Pancreas (tissue), 10 donors: ENCODE results near the gene ANO4. TPM values are rescaled to one million over a fixed set of nuclear protein-coding genes. Genes with fewer than 3 reads are reported as not detected.
A peak's percentile ranks its signal among the peaks of the same experiment; 100 is the strongest.
"Not testable (repeated sequence)": the region's sequence is repeated elsewhere in the genome, so short reads cannot be mapped to it uniquely, and the experiment has no call there.

ENCODE experiments used
- ATAC-seq, 4 donors: fragments of 200-7000 bp; cut with Tn5 transposase; one replicate each; pipeline versions ENCODE4 v1.8.0 to v1.9.1; 2020; ENCODE audit warnings: mild to moderate bottlenecking in 4 of 4, moderate library complexity in 4 of 4
- DNase-seq, 6 donors: peaks; one replicate each; pipeline ENCODE4 v3.0.0-alpha.2; 2020
- FAIRE-seq: peaks from 2 replicates; lab custom pipeline; 2012; peaks lifted over from hg19 to GRCh38; lab: Jason Lieb, UNC
- H3K27ac ChIP-seq, 4 donors: fragments of 200-600 bp; sonication (generic); 1 replicate in 3 of 4; 2 replicates in 1 of 4; pipeline versions ENCODE4 v1.5.0 to v1.8.0; 2020
- H3K27me3 ChIP-seq, 4 donors: fragments of 200-600 bp; one replicate each; pipeline ENCODE4 v1.8.0; 2021
- H3K36me3 ChIP-seq, 3 donors: fragments of 200-600 bp; sonication (generic) in 1 of 3; one replicate each; pipeline versions ENCODE4 v1.5.0 to v1.8.0; 2020 to 2021
- H3K4me1 ChIP-seq, 3 donors: fragments of 200-600 bp; one replicate each; pipeline ENCODE4 v1.8.0; 2021
- H3K4me3 ChIP-seq, 4 donors: fragments of 200-600 bp; sonication (generic) in 2 of 4; one replicate each; pipeline versions ENCODE4 v1.5.0 to v1.8.0; 2020 to 2021
- H3K9me3 ChIP-seq, 4 donors: fragments of 200-600 bp; one replicate each; pipeline ENCODE4 v1.8.0; 2021
- WGBS, 2 donors: extraction: QIAGEN DNeasy Blood & Tissue Kit; methylation state at CpG; one replicate each; pipeline ENCODE4 v1.1.7; 2013; 5-methylcytosine and 5-hydroxymethylcytosine counted together
- intact Hi-C, 3 donors: fragments of 100-400 bp; cut with DNase I; formaldehyde crosslinking; loops; one replicate each; pipeline versions ENCODE4 v1.11.1 to v1.14.2; 2022
- polyA plus RNA-seq, 2 donors: library from polyadenylated mRNA; stranded (reverse); fragments of 200-250 nt; gene quantifications; one replicate each; pipeline ENCODE4 v1.2.3, GENCODE V29; 2013
- total RNA-seq, 6 donors: library from RNA; stranded (reverse); fragmentation: NEBNext Ultra II Directional in 4 of 6; extraction: Animal tissue kit (Norgen Biotek cat#: 25700) in 4 of 6; gene quantifications; one replicate each; pipeline versions ENCODE4 v1.2.1 to v1.2.4, GENCODE V29; 2021 to 2023
- TF ChIP-seq, protein P1 (sequence below), 4 donors: fragments of 200-600 bp; sonication (generic) in 3 of 4; IDR thresholded peaks; one replicate each; pipeline versions ENCODE4 v1.5.0 to v1.8.0; 2021; ENCODE audit warnings: antibody characterized with exemption in 4 of 4
- donor health status: healthy with polysubstance abuse.
- donor health status: DM: no; HTN: no; CAD: no; lungs with moderate emphysema.
- donor health status: DM: no; HTN: no; CAD: no.
- donor health status: control.
- donor health status: control.
- donor health status: Bipolar disorder and iron deficiency.
- donor health status: DM: yes; HTN: yes; CAD: no.
- donor health status: DM: no; HTN: no; CAD: no.
- donor health status: DM: no; HTN: no; CAD: no.
- donor health status: DM: yes; HTN: yes; CAD: no.

ANO4 gene
- total and polyA plus RNA-seq, 8 donors, result 0.14 to 2.1 (median 0.28) TPM; not detected in 1

DNA sequence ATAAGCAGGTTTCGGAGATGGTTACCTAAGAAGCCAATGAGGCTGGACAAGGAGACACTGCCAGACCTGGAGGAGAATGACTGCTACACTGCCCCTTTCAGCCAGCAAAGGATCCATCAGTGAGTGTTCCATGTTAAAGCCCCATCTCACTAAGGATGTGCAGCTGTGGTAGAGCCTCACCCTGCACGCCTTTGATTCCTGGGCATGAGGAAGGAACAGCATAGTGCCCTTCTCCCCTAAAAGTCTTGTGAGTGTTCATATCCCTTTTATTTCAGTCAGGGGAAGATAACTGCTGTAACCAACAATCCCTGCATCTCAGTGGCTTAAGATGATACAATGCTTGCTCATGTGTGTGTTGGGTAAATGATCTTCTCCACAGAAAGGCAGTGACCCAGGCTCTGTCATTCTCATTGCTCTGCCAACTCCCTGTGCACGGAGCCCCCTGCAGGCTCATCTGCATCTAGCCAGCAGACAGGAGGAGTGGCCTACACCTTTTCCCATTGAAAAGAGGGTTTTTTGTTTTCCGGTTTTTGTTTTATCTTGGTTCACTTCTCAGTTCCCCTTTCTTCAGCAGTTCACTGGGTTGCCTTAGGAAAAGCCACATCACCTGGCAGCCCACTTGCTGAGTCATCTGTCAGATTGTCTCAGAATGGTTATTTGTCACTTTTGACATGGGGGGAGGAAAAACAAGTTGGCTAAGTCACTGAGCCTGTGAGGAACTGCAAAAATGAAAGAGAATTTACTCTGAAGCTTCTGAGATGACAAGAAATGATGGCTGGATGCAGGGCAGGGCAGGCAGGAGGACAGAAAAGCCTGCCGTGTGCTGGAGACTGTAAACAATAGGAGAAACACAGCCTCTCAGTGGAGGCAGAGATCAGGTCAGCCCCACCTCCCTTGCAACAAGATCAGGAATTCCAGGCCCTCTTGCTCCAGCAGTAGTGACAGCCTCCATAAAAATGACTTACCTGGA, 193.3 kb downstream of the ANO4 start:
- intact Hi-C loops, result no loop called here
- no peaks in the 10 kb centered on the region for H3K9me3 ChIP-seq
- no peaks in the 10 kb centered on the region for H3K27me3 ChIP-seq
- ATAC-seq (peak; percentile 45 to 89 (median 77)), FAIRE-seq (no peak), DNase-seq (peak in 4 of 6 donors; percentile 26 to 37 (median 30))
- WGBS, 2 donors, result 32 to 37% methylated on average over 5 of the region's 5 CpGs
- H3K4me1 ChIP-seq, result no peaks in the 10 kb centered on the region
- no peak overlapping the region for H3K27ac ChIP-seq
- H3K36me3 ChIP-seq, result no peaks in the 10 kb centered on the region
- H3K4me3 ChIP-seq, result no peak overlapping the region
- TF ChIP-seq, protein P1, sequence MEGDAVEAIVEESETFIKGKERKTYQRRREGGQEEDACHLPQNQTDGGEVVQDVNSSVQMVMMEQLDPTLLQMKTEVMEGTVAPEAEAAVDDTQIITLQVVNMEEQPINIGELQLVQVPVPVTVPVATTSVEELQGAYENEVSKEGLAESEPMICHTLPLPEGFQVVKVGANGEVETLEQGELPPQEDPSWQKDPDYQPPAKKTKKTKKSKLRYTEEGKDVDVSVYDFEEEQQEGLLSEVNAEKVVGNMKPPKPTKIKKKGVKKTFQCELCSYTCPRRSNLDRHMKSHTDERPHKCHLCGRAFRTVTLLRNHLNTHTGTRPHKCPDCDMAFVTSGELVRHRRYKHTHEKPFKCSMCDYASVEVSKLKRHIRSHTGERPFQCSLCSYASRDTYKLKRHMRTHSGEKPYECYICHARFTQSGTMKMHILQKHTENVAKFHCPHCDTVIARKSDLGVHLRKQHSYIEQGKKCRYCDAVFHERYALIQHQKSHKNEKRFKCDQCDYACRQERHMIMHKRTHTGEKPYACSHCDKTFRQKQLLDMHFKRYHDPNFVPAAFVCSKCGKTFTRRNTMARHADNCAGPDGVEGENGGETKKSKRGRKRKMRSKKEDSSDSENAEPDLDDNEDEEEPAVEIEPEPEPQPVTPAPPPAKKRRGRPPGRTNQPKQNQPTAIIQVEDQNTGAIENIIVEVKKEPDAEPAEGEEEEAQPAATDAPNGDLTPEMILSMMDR (IDR thresholded peaks at IDR 0.05), result no peak

DNA sequence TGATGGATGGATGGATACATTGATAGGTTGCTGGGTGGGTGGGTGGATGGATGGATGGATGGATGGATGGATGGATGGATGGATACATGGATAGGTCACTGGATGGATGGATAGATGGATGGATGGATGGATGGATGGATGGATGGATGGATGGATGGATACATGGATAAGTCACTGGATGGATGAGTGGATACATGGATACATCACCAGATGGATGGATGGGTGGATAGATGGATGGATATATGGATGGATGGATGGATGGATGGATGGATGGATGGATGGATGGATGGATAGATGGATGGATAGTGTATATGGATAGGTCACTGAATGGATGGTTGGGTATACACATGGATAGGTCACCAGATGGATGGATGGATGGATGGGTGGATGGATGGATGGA, 194.9 kb downstream of the ANO4 start:
- H3K27me3 ChIP-seq, H3K9me3 ChIP-seq, ATAC-seq, H3K36me3 ChIP-seq, intact Hi-C loops, H3K27ac ChIP-seq, H3K4me1 ChIP-seq, DNase-seq, FAIRE-seq, H3K4me3 ChIP-seq: not testable (repeated sequence)

DNA sequence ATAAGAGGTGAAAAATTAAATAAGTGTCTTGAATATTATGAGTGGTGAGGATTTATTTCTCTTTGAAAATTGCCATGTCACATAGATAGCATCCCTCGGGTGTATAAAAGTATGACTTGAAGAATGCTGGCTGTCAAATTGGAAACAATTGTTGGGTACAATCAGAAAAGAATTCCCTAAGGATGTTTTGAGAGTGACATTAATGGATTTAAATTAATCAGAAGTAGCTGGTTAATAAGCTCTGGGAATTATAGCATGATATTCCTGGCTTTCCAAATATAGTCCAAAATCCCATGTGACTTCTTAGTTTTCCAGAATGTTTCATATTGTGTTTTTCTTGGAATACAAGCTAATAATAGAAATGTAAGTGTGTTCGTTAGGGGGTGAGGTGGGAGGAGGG, 196.5 kb downstream of the ANO4 start:
- H3K27me3 ChIP-seq, result no peaks in the 10 kb centered on the region
- no peaks in the 10 kb centered on the region for H3K36me3 ChIP-seq
- no peaks in the 10 kb centered on the region for H3K9me3 ChIP-seq
- no peak overlapping the region for H3K27ac ChIP-seq
- no peaks in the 10 kb centered on the region for H3K4me1 ChIP-seq
- DNase-seq (no peak), FAIRE-seq (no peak), ATAC-seq (no peak)
- TF ChIP-seq, protein P1 (IDR thresholded peaks at IDR 0.05), result no peak
- intact Hi-C loops, result no loop called here
- H3K4me3 ChIP-seq, result no peak overlapping the region
- WGBS, 2 donors, result 52 to 55% methylated on average over 2 of the region's 2 CpGs

DNA sequence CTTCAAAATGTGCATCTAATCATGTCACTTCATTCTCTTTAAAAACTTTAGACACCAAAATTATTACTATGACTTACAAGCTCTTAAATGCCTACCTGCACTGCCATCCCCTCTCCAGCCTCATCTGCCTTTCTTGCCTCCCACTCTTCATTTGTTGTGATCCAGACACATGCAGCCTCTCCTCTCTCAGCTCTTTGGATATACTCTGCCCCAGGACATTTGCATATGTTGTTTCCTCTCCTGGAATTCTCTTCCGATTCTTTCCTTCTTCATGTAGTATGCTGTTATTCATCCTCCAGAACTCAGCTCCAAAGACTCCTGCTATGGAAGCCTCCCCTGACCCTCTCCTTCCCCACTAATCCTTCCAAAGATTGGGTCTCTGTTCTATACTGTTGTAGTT, 197.6 kb downstream of the ANO4 start:
- no peaks in the 10 kb centered on the region for H3K9me3 ChIP-seq
- WGBS, 2 donors, result 82 to 84% methylated on average over 1 of the region's 1 CpG
- DNase-seq (no peak), FAIRE-seq (no peak), ATAC-seq (no peak)
- H3K27ac ChIP-seq, result no peak overlapping the region
- no peaks in the 10 kb centered on the region for H3K27me3 ChIP-seq
- no peaks in the 10 kb centered on the region for H3K36me3 ChIP-seq
- H3K4me1 ChIP-seq, result no peaks in the 10 kb centered on the region
- TF ChIP-seq, protein P1 (IDR thresholded peaks at IDR 0.05), result no peak
- intact Hi-C loops, result no loop called here
- no peak overlapping the region for H3K4me3 ChIP-seq

DNA sequence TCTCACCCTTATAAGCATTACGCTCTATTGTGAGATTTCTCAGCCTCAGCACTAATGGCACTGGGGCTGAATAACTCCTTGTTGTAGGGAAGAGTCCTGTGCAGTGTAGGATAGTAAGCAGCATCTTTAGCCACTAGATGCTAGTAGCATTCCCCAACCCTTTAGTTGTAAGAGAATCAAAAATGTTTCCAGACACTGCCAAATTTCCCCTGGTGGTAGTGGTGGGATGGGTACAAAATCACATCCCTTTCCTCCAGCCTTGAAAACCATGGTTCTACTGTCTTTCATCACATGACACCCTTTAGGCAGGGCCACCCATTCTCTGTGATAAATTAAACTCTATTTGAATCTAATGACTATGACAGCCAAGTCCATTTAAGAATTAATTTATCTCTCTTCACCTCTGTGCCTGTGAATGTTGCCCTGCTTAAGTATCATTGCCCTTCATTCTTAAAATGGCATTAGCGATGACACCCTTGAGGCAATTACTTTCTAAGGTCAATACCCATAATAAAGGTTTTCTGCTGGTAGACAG, 199.4 kb downstream of the ANO4 start:
- no peak for FAIRE-seq
- WGBS, 2 donors, result 89 to 95% methylated on average over 2 of the region's 2 CpGs

More for the DNA sequence above, 199.4 kb downstream of the ANO4 start:
- Histone ChIP-seq H3K4me1 (no peaks in the 10 kb centered on the region), H3K9me3 (no peaks in the 10 kb centered on the region), H3K27me3 (no peaks in the 10 kb centered on the region), H3K27ac (no peak overlapping the region), H3K36me3 (no peaks in the 10 kb centered on the region), H3K4me3 (no peak overlapping the region)
- intact Hi-C loops, result no loop called here
- DNase-seq (no peak), ATAC-seq (no peak)
- TF ChIP-seq, protein P1 (IDR thresholded peaks at IDR 0.05), result no peak
